Ammon's horn (tissue), 1 donor: Measurements from ENCODE around the gene EFTUD2.

Experiments used
- DNase-seq: peaks from one replicate; pipeline ENCODE4 v3.0.0-alpha.2; 2016; ENCODE audit warnings: low spot score

The EFTUD2 gene

GRCh38 chr17:44910231-44911106, 11.2 kb upstream of the EFTUD2 start:
- no peak for DNase-seq

GRCh38 chr17:44909681-44910144, 10.5 kb upstream of the EFTUD2 start:
- DNase-seq: no peak

GRCh38 chr17:44908761-44909326, 9.6 kb upstream of the EFTUD2 start:
- DNase-seq: no peak

- no peak for DNase-seq
These were observed 8.7 kb upstream of the EFTUD2 start for GRCh38 chr17:44907729-44908470.

GRCh38 chr17:44906763-44907728, 7.8 kb upstream of the EFTUD2 start:
- no peak for DNase-seq

- no peak for DNase-seq
These were observed 6.9 kb upstream of the EFTUD2 start for GRCh38 chr17:44906010-44906646.

- no peak for DNase-seq
These were observed 6.1 kb upstream of the EFTUD2 start for GRCh38 chr17:44905006-44906000.

GRCh38 chr17:44904001-44904984, 5.0 kb upstream of the EFTUD2 start:
- peak; percentile 50 for DNase-seq

GRCh38 chr17:44903012-44903685, 3.9 kb upstream of the EFTUD2 start:
- DNase-seq: no peak

GRCh38 chr17:44902135-44902760, 3.0 kb upstream of the EFTUD2 start:
- no peak for DNase-seq

GRCh38 chr17:44901411-44901921, 2.2 kb upstream of the EFTUD2 start:
- DNase-seq: no peak

- no peak for DNase-seq
These were observed 1.6 kb upstream of the EFTUD2 start for GRCh38 chr17:44900894-44901293.

- no peak for DNase-seq
These were observed 524 bp downstream of the EFTUD2 start for GRCh38 chr17:44898768-44899073.

- no peak for DNase-seq
These were observed 4.6 kb downstream of the EFTUD2 start for GRCh38 chr17:44894642-44895041.

GRCh38 chr17:44892250-44892649, 7.0 kb downstream of the EFTUD2 start:
- DNase-seq: no peak

GRCh38 chr17:44889003-44889402, 10.2 kb downstream of the EFTUD2 start:
- DNase-seq: no peak
